Muscle layer of duodenum (tissue), 2 donors: ENCODE results near the gene MMP19.
A peak's percentile ranks its signal among the peaks of the same experiment; 100 is the strongest.

ENCODE experiments used
- H3K27ac ChIP-seq: one replicate; pipeline ENCODE4 v1.7.0; 2013; ENCODE audit warnings: mild to moderate bottlenecking, low read length
- H3K27me3 ChIP-seq: one replicate; pipeline ENCODE4 v1.7.0; 2013; ENCODE audit warnings: low read depth, mild to moderate bottlenecking, control low read depth, low read length
- H3K36me3 ChIP-seq, 2 donors: one replicate each; pipeline ENCODE4 v1.7.0; 2013; ENCODE audit warnings: low read length in 2 of 2, control low read depth in 1 of 2, mild to moderate bottlenecking in 1 of 2; ENCODE audit not compliant: insufficient read depth in 2 of 2, control insufficient read depth in 1 of 2
- H3K4me1 ChIP-seq, 2 donors: one replicate each; pipeline ENCODE4 v1.7.0; 2013; ENCODE audit warnings: low read length in 2 of 2, mild to moderate bottlenecking in 2 of 2, control low read depth in 1 of 2, moderate library complexity in 1 of 2; ENCODE audit not compliant: insufficient read depth in 2 of 2, control insufficient read depth in 1 of 2
- H3K4me3 ChIP-seq, 2 donors: one replicate each; pipeline ENCODE4 v1.7.0; 2013; ENCODE audit warnings: low read length in 2 of 2, low read depth in 1 of 2, mild to moderate bottlenecking in 1 of 2
- H3K9me3 ChIP-seq, 2 donors: one replicate each; pipeline ENCODE4 v1.7.0; 2013; ENCODE audit warnings: low read length in 2 of 2, control low read depth in 1 of 2, mild to moderate bottlenecking in 1 of 2; ENCODE audit not compliant: control insufficient read depth in 1 of 2
- donor health status: healthy.

The MMP19 gene

GRCh38 chr12:55824726-55825125 is 18.0 kb downstream of the MMP19 start:
- no peaks in the 10 kb centered on the region for H3K9me3 ChIP-seq
- no peak overlapping the region for H3K4me3 ChIP-seq
- peaks cover 11 to 27% of the 10 kb centered on the region in 2 donors for H3K4me1 ChIP-seq
- no peaks in the 10 kb centered on the region for H3K27me3 ChIP-seq
- peaks cover 31 to 44% of the 10 kb centered on the region in 2 donors for H3K36me3 ChIP-seq
- peak overlapping the region; percentile 27 for H3K27ac ChIP-seq

- Histone ChIP-seq H3K9me3 (no peaks in the 10 kb centered on the region), H3K27ac (no peak overlapping the region), H3K4me3 (no peak overlapping the region), H3K4me1 (peaks cover 11 to 32% of the 10 kb centered on the region in 2 donors), H3K27me3 (no peaks in the 10 kb centered on the region), H3K36me3 (peaks cover 36 to 43% of the 10 kb centered on the region in 2 donors)
These were observed 19.3 kb downstream of the MMP19 start for GRCh38 chr12:55823419-55823818.

- Histone ChIP-seq H3K27ac (no peak overlapping the region), H3K36me3 (peaks cover 36 to 42% of the 10 kb centered on the region in 2 donors), H3K27me3 (no peaks in the 10 kb centered on the region)
These were observed 20.5 kb downstream of the MMP19 start for GRCh38 chr12:55822228-55822627.

GRCh38 chr12:55820679-55821078 is 22.1 kb downstream of the MMP19 start:
- H3K9me3 ChIP-seq, result no peaks in the 10 kb centered on the region
- H3K4me1 ChIP-seq, result peaks cover 6 to 22% of the 10 kb centered on the region in 2 donors
- no peaks in the 10 kb centered on the region for H3K27me3 ChIP-seq
- no peak overlapping the region for H3K4me3 ChIP-seq
- no peak overlapping the region for H3K27ac ChIP-seq
- H3K36me3 ChIP-seq, result peaks cover 36 to 42% of the 10 kb centered on the region in 2 donors

More at GRCh38 chr12:55822228-55822627, 20.5 kb downstream of the MMP19 start:
- H3K4me1 ChIP-seq, result peaks cover 4 to 25% of the 10 kb centered on the region in 2 donors
- H3K9me3 ChIP-seq, result no peaks in the 10 kb centered on the region
- H3K4me3 ChIP-seq, result no peak overlapping the region

GRCh38 chr12:55818886-55819285 is 23.9 kb downstream of the MMP19 start:
- peaks cover 36 to 42% of the 10 kb centered on the region in 2 donors for H3K36me3 ChIP-seq
- H3K4me1 ChIP-seq, result peaks cover 7 to 34% of the 10 kb centered on the region in 2 donors
- no peaks in the 10 kb centered on the region for H3K9me3 ChIP-seq
- no peaks in the 10 kb centered on the region for H3K27me3 ChIP-seq
- peak overlapping the region; percentile 82 for H3K27ac ChIP-seq
- H3K4me3 ChIP-seq, result peak overlapping the region; percentile 99 to 100

- H3K27me3 ChIP-seq, result no peaks in the 10 kb centered on the region
- H3K4me1 ChIP-seq, result peaks cover 7 to 40% of the 10 kb centered on the region in 2 donors
- H3K36me3 ChIP-seq, result peaks cover 36 to 40% of the 10 kb centered on the region in 2 donors
- peak overlapping the region; percentile 99 to 100 for H3K4me3 ChIP-seq
- peak overlapping the region; percentile 82 for H3K27ac ChIP-seq
- H3K9me3 ChIP-seq, result no peaks in the 10 kb centered on the region
These were observed 24.5 kb downstream of the MMP19 start for GRCh38 chr12:55818140-55818728.

GRCh38 chr12:55817345-55818139 is 25.2 kb downstream of the MMP19 start, which contains the start of the genes ORMDL2 and SARNP:
ORMDL2 (plus strand) TSS chr12:55818041; CDS start chr12:55819000, 959 bp downstream.
SARNP (minus strand) TSS chr12:55817724; CDS start chr12:55817701, 23 bp downstream.
- Histone ChIP-seq H3K4me3 (peak within 1 kb of the TSS; percentile 99 to 100), H3K36me3 (peaks cover 30 to 33% of the 10 kb centered on the region in 2 donors), H3K9me3 (no peaks in the 10 kb centered on the region), H3K4me1 (peaks cover 7 to 45% of the 10 kb centered on the region in 2 donors), H3K27me3 (no peaks in the 10 kb centered on the region), H3K27ac (peak within 1 kb of the TSS; percentile 97)

- Histone ChIP-seq H3K27me3 (no peaks in the 10 kb centered on the region), H3K4me3 (peak overlapping the region; percentile 99 to 100), H3K9me3 (no peaks in the 10 kb centered on the region), H3K36me3 (peaks cover 24 to 27% of the 10 kb centered on the region in 2 donors), H3K27ac (peak overlapping the region; percentile 97), H3K4me1 (peaks cover 11 to 51% of the 10 kb centered on the region in 2 donors)
These were observed 25.8 kb downstream of the MMP19 start for GRCh38 chr12:55816881-55817344.

GRCh38 chr12:55815473-55815872 is 27.3 kb downstream of the MMP19 start:
- H3K27ac ChIP-seq, result no peak overlapping the region
- peaks cover 12% of the 10 kb centered on the region in 2 donors for H3K36me3 ChIP-seq
- H3K4me1 ChIP-seq, result peaks cover 13 to 54% of the 10 kb centered on the region in 2 donors
- peak overlapping the region in 1 of 2 donors; percentile 99 for H3K4me3 ChIP-seq
- H3K9me3 ChIP-seq, result no peaks in the 10 kb centered on the region
- no peaks in the 10 kb centered on the region for H3K27me3 ChIP-seq

GRCh38 chr12:55814257-55814656 is 28.5 kb downstream of the MMP19 start:
- Histone ChIP-seq H3K4me1 (peaks cover 13 to 54% of the 10 kb centered on the region in 2 donors), H3K27me3 (no peaks in the 10 kb centered on the region), H3K4me3 (no peak overlapping the region), H3K9me3 (no peaks in the 10 kb centered on the region), H3K36me3 (peaks cover 0 to 5% of the 10 kb centered on the region in 2 donors), H3K27ac (no peak overlapping the region)

- Histone ChIP-seq H3K9me3 (no peaks in the 10 kb centered on the region), H3K27me3 (no peaks in the 10 kb centered on the region), H3K36me3 (peaks cover 0 to under 1% of the 10 kb centered on the region in 2 donors), H3K4me3 (no peak overlapping the region), H3K27ac (no peak overlapping the region), H3K4me1 (peaks cover 13 to 48% of the 10 kb centered on the region in 2 donors)
These were observed 30.6 kb downstream of the MMP19 start for GRCh38 chr12:55812088-55812487.
